Measurements from ENCODE around the gene JMJD4.
A peak's percentile ranks its signal among the peaks of the same experiment; 100 is the strongest.

JMJD4 gene

GRCh38 chr1:227734856-227735538, at the start of gene JMJD4, which contains the start of gene SNAP47:
Gene JMJD4, minus strand, starts transcription at chr1:227735302. Its CDS starts 29 bp downstream, at chr1:227735273.
Gene SNAP47, plus strand, starts transcription at chr1:227735435. Its CDS starts 12,302 bp downstream, at chr1:227747737.
- DNase-seq (ENCODE audit: low read depth): peak; percentile 93

- DNase-seq (ENCODE audit: low read depth): no peak
Observed at GRCh38 chr1:227782226-227782625, 47.1 kb upstream of the JMJD4 start.

- DNase-seq (ENCODE audit: low read depth): no peak
Observed at GRCh38 chr1:227781314-227781930, 46.3 kb upstream of the JMJD4 start.

GRCh38 chr1:227780101-227781044, 45.3 kb upstream of the JMJD4 start:
- no peak for DNase-seq (ENCODE audit: low read depth)

GRCh38 chr1:227779685-227780084, 44.6 kb upstream of the JMJD4 start:
- no peak for DNase-seq (ENCODE audit: low read depth)

GRCh38 chr1:227779021-227779441, 43.9 kb upstream of the JMJD4 start:
- no peak for DNase-seq (ENCODE audit: low read depth)

- DNase-seq (ENCODE audit: low read depth): peak; percentile 71
Observed at GRCh38 chr1:227778401-227778947, 43.4 kb upstream of the JMJD4 start.

- DNase-seq (ENCODE audit: low read depth): no peak
Observed at GRCh38 chr1:227777646-227778045, 42.5 kb upstream of the JMJD4 start.

- DNase-seq (ENCODE audit: low read depth): no peak
Observed at GRCh38 chr1:227777156-227777555, 42.1 kb upstream of the JMJD4 start.

GRCh38 chr1:227776331-227776771, 41.2 kb upstream of the JMJD4 start:
- peak; percentile 85 for DNase-seq (ENCODE audit: low read depth)

- DNase-seq (ENCODE audit: low read depth): peak; percentile 45
Observed at GRCh38 chr1:227775841-227776240, 40.7 kb upstream of the JMJD4 start.

- DNase-seq (ENCODE audit: low read depth): peak; percentile 15
Observed at GRCh38 chr1:227774821-227775661, 39.9 kb upstream of the JMJD4 start.

- DNase-seq (ENCODE audit: low read depth): no peak
Observed at GRCh38 chr1:227774051-227774731, 39.1 kb upstream of the JMJD4 start.

GRCh38 chr1:227773558-227773957, 38.5 kb upstream of the JMJD4 start:
- no peak for DNase-seq (ENCODE audit: low read depth)

- no peak for DNase-seq (ENCODE audit: low read depth)
Observed at GRCh38 chr1:227771771-227772170, 36.7 kb upstream of the JMJD4 start.

- no peak for DNase-seq (ENCODE audit: low read depth)
Observed at GRCh38 chr1:227771326-227771725, 36.2 kb upstream of the JMJD4 start.

- DNase-seq (ENCODE audit: low read depth): no peak
Observed at GRCh38 chr1:227770812-227771211, 35.7 kb upstream of the JMJD4 start.

GRCh38 chr1:227769936-227770494, 34.9 kb upstream of the JMJD4 start:
- no peak for DNase-seq (ENCODE audit: low read depth)

- no peak for DNase-seq (ENCODE audit: low read depth)
Observed at GRCh38 chr1:227769047-227769935, 34.2 kb upstream of the JMJD4 start.
